ENCODE data around the gene BRD8.

The BRD8 gene

DNA sequence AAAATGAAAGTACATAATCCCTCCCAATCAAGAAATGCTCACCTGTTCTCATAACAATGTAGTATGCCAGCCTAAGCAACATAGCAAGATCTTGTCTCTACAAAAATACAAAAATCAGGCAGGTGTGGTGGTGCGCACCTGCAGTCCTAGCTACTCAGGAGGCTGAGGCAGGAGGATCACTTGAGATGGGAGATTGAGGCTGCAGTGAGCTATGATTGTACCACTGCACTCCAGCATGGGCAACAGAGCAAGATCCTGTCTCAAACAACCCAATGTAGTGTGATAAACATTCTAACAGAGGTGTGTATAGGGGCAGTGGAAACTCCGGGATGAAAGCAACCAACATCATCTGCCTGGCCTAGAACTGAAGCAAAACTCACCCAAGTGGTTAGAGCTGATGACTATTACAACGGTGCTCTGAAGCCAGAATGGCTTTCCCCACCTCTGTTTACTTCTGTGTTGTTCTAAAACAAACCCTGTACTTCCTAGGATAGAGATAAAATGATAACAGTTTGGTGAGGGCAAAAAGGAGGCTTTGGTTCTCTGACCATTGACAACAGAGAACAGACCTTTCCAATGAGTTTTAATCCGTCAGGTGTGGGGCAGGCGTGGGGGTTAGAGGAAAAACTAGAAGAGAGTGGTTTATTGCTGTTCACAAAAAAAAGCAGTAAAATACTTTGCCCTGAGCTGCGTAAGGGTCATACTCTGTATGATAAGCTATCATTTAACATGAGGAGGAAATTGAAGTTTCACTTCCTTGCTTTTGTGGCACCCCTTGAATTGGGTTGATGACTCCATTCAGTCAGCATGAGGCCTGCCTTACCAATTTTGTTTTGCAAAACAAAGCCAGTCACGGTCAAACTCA, 75.7 kb downstream of the BRD8 start:
- no peak for DNase-seq (ENCODE audit: low spot score)

DNA sequence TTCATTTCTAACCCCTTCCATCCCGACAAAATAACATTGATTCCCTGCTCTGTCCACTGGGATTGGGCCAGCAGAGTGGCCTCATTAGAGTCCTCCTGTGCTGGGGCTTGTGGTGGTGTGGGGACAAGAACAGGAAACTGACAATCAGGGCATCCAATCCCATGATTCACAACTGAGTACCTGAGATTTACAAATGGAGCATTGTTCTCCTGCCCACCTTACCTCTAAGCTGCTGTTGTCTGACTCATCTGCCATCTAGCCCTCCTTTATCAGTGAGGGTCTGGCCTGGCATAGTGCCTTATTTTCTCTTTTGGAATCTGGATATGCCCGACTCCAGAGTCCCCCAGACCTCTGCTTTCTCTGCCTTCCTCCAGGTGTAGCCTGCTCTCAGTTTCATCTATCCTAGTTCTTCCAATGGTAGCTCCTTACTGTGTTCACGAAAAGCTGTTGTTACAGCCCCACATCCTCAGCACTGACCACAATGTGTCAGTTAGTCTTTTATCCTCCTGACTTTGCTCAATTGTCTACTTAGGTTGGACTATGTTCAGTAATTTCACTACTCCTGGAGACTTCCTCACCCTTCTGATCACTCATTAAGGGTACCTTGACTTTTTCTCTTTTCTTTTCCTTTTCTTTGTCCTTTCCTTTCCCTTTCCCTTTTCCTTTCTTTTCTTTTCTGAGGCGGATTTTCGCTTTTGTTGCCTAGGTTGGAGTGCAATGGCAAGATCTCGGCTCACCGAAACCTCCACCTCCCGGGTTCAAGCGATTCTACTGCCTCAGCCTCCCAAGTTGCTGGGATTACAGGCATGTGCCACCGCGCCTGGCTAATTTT, 81.2 kb downstream of the BRD8 start:
- no peak for DNase-seq (ENCODE audit: low spot score)

DNA sequence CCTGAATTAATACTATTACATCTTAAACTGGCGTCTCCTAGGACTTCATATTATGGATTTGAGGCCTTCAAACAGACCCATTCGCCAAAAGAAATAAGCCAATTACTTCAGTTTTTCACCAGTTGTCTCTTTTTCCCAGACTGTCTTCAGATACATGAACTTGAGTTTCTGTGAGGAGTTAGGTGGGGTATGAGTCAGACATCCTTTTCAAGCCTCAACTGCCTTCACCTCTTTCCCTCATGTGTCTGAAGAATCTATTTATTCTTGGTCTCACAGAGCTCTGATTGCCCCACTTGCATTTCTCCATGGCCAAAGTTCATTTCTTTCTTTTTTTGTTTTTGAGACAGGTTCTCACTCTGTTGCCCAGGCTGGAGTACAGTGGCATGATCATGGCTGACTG, 82.1 kb downstream of the BRD8 start:
- DNase-seq (ENCODE audit: low spot score): no peak

DNA sequence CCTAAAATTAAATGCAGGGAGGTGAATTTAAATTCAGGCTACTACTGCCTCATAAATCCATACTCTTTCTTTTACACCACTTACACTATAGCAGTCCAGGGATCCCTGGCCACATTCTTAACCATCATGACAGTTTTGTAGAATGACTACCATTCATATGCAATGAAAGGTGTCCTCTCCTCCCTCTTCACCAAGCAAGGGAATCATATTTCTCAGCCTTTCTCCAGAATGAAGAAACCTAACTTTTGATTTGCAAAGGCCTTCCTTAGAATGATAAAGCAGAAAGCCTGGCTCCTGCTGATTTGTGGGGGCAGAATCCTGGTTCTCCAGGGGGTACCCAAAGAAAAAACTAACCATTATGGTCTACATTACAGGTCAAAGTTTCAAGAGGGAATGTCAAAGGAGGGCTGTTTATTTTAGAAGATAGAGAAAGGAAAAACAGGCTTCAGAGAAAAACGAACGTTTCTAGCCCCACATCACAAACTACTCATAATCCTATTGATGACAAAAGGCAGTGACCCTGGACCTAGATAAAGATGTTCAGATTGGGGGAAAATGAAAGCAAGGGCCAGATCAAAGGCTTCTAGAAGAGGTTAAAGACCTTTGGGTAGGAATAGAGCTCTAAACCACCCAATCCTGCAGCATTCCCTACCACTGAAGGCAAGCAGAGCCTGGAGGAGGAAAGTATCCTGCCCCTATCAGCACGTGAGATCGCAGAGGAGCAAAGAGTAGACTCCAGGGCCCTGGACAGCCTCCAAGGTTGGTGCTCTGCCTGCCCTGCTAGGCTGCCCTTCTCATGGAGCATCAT, 83.1 kb downstream of the BRD8 start:
- DNase-seq (ENCODE audit: low spot score): no peak

DNA sequence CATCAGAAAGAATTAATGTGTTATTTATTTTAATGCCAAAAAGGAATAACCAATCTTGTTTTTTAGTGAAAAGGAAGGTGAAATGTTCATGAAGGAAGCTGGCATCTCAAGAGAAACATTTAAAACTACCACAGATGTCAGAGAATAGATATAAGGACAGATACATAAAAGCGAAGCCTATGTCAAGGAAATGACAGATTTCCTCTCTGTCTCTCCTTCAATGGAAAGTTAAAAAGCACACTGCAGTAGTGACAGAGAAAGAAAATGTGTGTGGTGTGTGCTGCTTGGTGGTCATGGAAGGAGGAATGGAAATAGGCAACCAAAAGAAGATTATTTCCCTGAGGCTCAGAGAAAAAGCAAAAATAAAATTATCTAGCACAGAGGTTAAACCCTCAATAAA, 85.4 kb downstream of the BRD8 start:
- DNase-seq (ENCODE audit: low spot score): no peak

DNA sequence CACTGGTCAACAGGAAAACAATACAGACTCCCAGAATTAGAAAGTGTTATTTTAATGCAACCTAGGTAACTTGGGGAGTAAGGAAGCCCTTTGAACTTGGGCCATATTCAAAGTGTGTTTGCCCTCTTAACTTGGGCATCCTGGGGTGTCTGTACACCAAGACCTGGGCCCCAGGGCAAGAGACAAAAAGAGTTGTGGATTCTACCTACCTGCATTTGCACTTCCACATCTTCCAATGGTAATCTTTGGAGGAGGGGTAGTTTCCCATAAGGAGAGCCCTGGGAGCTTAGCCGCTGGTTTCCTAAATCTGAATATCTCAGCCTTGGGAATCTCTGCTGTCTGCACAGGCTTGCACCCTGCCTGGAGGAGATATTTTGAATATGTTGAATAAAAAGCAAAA, 86.1 kb downstream of the BRD8 start:
- no peak for DNase-seq (ENCODE audit: low spot score)

DNA sequence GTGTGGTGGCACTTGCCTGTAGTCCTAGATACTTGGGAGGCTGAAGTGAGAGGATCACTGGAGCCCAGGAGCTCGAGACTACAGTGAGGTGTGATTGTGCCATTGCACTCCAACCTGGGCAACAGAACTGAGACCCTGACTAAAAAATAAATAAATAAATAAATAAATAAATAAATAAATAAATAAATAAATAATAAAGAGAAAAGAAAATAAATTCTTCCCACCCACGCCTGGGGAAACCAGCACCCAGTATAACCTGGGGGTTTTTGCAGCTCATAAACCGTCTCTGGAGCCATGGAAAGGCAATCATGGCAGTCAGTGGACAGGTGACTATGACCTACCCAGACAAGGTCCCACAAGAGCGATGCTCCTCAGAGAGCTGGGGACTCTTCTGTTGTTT, 86.7 kb downstream of the BRD8 start:
- DNase-seq (ENCODE audit: low spot score): no peak

All from HuH-7 (cell line).